ENCODE results near the gene INSYN2B.

The INSYN2B gene

GRCh38 chr5:169880785-169881184, 99.5 kb downstream of the INSYN2B start:
- no peak overlapping the region for H3K4me3 ChIP-seq (replicated peaks; ENCODE audit: low read depth, low read length)
- no peak for DNase-seq (ENCODE audit: extremely low read depth, low read depth)
- TF ChIP-seq CTCF (IDR thresholded peaks at IDR 0.05; ENCODE audit: low read depth, low read length, missing control alignments) = no peak

- no peak for TF ChIP-seq CTCF (IDR thresholded peaks at IDR 0.05; ENCODE audit: low read depth, low read length, missing control alignments)
- DNase-seq (ENCODE audit: extremely low read depth, low read depth) = no peak
- H3K4me3 ChIP-seq (replicated peaks; ENCODE audit: low read depth, low read length) = no peak overlapping the region
Observed at GRCh38 chr5:169880012-169880663, 100.2 kb downstream of the INSYN2B start.

DNA sequence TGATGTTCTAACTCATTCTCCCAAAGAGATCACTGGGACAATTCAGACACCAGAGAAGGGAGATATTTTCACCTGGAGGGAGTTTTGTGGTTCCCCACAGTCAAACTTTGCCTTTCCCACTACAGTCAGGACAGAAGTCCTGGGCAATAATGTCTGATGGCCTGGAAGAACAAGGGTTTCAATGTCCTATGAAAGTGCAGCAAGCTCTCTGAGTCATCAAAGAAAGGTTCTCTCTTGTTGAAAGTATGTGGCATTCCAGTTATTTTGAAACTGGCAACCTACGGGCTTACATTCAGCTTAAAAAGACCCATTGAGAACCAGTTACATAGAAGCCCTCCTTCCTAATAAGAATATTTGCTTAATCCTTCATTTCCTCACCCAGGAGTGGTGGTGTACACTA, 103.9 kb downstream of the INSYN2B start:
- no peak for DNase-seq (ENCODE audit: extremely low read depth, low read depth)
- no peak overlapping the region for H3K4me3 ChIP-seq (replicated peaks; ENCODE audit: low read depth, low read length)
- TF ChIP-seq CTCF (IDR thresholded peaks at IDR 0.05; ENCODE audit: low read depth, low read length, missing control alignments) = no peak

DNA sequence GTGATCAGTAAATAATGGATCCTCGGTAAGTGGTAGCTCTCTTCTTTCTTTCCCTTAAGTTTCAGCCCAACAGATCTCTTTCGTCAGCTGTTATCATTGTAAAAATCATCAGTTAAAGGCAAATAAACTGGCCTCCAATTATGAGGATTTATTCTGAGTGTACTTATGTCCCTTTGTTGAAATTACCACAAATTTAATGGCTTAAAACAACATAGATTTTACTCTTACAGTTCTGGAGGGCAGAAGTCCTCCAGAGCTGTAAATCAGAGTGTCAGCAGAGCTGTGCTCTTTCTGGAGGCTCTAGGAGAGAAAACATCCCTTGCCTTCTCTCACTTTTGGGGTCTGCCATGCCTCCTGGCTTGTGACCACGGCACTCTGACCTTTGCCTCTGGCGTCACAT, 104.6 kb downstream of the INSYN2B start:
- TF ChIP-seq CTCF (IDR thresholded peaks at IDR 0.05; ENCODE audit: low read depth, low read length, missing control alignments) = no peak
- no peak for DNase-seq (ENCODE audit: extremely low read depth, low read depth)
- no peak overlapping the region for H3K4me3 ChIP-seq (replicated peaks; ENCODE audit: low read depth, low read length)

DNA sequence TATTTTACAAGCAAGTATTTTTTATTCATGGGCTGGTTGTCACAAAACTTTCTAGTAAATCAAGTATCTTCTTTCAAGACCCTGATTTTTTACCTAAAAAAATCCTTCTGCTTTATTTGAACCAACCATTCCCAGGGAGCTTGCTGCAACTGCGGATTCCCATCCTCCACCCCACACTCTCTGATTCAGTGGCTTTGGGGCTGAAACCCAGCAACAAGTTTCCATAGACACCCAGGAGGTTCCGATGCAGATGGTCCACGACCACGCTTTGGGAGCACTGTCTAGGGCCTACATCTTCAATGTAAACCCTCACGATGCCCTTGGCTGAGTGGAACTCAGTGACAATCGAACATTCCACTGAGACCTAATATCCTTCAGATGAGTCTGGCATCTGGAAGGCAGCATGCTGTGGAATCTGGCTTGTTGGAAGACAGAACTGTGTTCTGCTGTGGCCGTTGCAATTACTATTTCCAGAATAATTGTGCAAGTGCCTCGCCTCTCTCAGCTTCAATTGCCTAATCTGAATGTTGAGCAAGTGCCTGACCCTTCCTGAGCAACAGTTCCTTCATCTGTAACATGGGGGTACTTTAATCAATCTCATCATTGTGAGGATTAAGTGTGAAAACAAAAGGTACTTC, 105.1 kb downstream of the INSYN2B start:
- no peak overlapping the region for H3K4me3 ChIP-seq (replicated peaks; ENCODE audit: low read depth, low read length)
- no peak for DNase-seq (ENCODE audit: extremely low read depth, low read depth)
- no peak for TF ChIP-seq CTCF (IDR thresholded peaks at IDR 0.05; ENCODE audit: low read depth, low read length, missing control alignments)

DNA sequence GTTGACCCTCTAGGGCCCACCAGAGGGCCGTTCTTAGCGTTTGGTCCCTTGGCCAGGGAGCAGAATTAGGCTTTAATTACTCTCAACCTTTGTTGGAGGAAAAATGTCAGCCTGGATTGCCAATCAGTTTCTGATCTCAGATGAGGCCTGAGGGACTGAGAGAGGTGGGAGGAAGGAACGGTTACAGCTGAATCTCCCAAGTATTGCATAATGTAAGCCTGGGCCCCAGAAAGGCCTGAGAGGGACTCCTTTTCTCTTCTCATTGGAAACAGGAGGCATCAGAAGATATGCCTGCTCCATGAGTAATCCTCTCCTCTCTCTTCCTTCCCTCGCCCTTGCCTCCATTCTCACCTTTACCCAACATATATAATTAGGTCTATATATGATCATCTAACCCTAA, 105.7 kb downstream of the INSYN2B start:
- TF ChIP-seq CTCF (IDR thresholded peaks at IDR 0.05; ENCODE audit: low read depth, low read length, missing control alignments) = no peak
- no peak for DNase-seq (ENCODE audit: extremely low read depth, low read depth)

More for the DNA sequence above, 105.7 kb downstream of the INSYN2B start:
- H3K4me3 ChIP-seq (replicated peaks; ENCODE audit: low read depth, low read length) = no peak overlapping the region
